Fibroblast of lung (primary cell): Measurements from ENCODE around the gene PHF3. TPM values are rescaled to one million over a fixed set of nuclear protein-coding genes. Genes with fewer than 3 reads are reported as not detected.
A peak's percentile ranks its signal among the peaks of the same experiment; 100 is the strongest.

Experiments
- DNase-seq, 2 donors: peaks; one replicate each; pipeline versions ENCODE4 v3.0.0 to v3.0.0-alpha.2; 2010; ENCODE audit warnings: low read depth in 2 of 2
- H2AFZ ChIP-seq: 2 replicates; pipeline ENCODE4 v1.5.1; 2012; ENCODE audit warnings: low read length, control low read depth, inconsistent platforms
- H3K27ac ChIP-seq: 2 replicates; pipeline ENCODE4 v1.5.1; 2011; ENCODE audit warnings: low read length, control low read depth; ENCODE audit not compliant: insufficient read depth
- H3K27me3 ChIP-seq: 2 replicates; pipeline ENCODE4 v1.5.1; 2011; ENCODE audit warnings: mild to moderate bottlenecking, low read length; ENCODE audit not compliant: control insufficient read depth, insufficient read depth
- H3K36me3 ChIP-seq: 2 replicates; pipeline ENCODE4 v1.5.1; 2011; ENCODE audit warnings: low read length; ENCODE audit not compliant: control insufficient read depth, insufficient read depth
- H3K4me1 ChIP-seq: 2 replicates; pipeline ENCODE4 v1.5.1; 2011; ENCODE audit warnings: low read length; ENCODE audit not compliant: control insufficient read depth, insufficient read depth; ENCODE audit errors: extremely low read depth
- H3K4me2 ChIP-seq: 2 replicates; pipeline ENCODE4 v1.5.1; 2011; ENCODE audit warnings: low read length, control low read depth; ENCODE audit not compliant: insufficient read depth; ENCODE audit errors: extremely low read depth
- H3K4me3 ChIP-seq, 4 experiments: fragments of 200-600 bp in 1 of 4; sonication (generic) in 1 of 4; replicated peaks in 1 of 4; 2 replicates each; pipeline ENCODE4 v1.5.1; 2011 to 2016; ENCODE audit warnings: low read length in 4 of 4, low read depth in 3 of 4, mild to moderate bottlenecking in 3 of 4, control low read depth in 2 of 4, inconsistent platforms in 1 of 4, mixed read lengths in 1 of 4; ENCODE audit not compliant: insufficient read depth in 1 of 4; ENCODE audit errors: control extremely low read depth in 1 of 4
- H3K79me2 ChIP-seq: 2 replicates; pipeline ENCODE4 v1.5.1; 2012; ENCODE audit warnings: mild to moderate bottlenecking, low read length, inconsistent platforms; ENCODE audit not compliant: control insufficient read depth, insufficient read depth
- H3K9ac ChIP-seq: 2 replicates; pipeline ENCODE4 v1.5.1; 2011; ENCODE audit warnings: mild to moderate bottlenecking, low read length, control low read depth; ENCODE audit not compliant: insufficient read depth
- H3K9me3 ChIP-seq: 2 replicates; pipeline ENCODE4 v1.5.1; 2012; ENCODE audit warnings: low read depth, low read length; ENCODE audit not compliant: control insufficient read depth, insufficient read depth
- H4K20me1 ChIP-seq: 2 replicates; pipeline ENCODE4 v1.5.1; 2011; ENCODE audit warnings: low read length; ENCODE audit not compliant: control insufficient read depth, insufficient read depth; ENCODE audit errors: extremely low read depth
- EZH2 ChIP-seq: IDR thresholded peaks from 2 replicates; pipeline ENCODE4 v1.5.1; 2012; ENCODE audit warnings: low read length, control low read depth, mild to moderate bottlenecking; ENCODE audit errors: missing control alignments
- polyA plus RNA-seq, 2 donors: library from polyadenylated mRNA; depleted of rRNA in 1 of 2; stranded (reverse) in 1 of 2; unstranded in 1 of 2; fragments of >200 nt; gene quantifications; 2 replicates each; pipeline ENCODE4 v1.2.1, GENCODE V29; 2011 to 2012; ENCODE audit warnings: missing spikeins in 1 of 2
- total RNA-seq: library from RNA; depleted of rRNA; stranded (reverse); fragments of >200 nt; gene quantifications from 2 replicates; pipeline ENCODE4 v1.2.1, GENCODE V29; 2014
- TF ChIP-seq, protein P1 (sequence below), 2 donors: IDR thresholded peaks in 1 of 2; conservative IDR thresholded peaks in 1 of 2; 1 replicate in 1 of 2; 2 replicates in 1 of 2; pipeline ENCODE4 v1.5.1; 2011 to 2012; ENCODE audit warnings: low read length in 2 of 2, control low read depth in 1 of 2, inconsistent platforms in 1 of 2, low read depth in 1 of 2, mild to moderate bottlenecking in 1 of 2

Gene PHF3
- total and polyA plus RNA-seq, 2 donors (not counting 1 experiment from before 2014, with no cell fraction given): 22.2 to 71.5 TPM

- no peaks in the 10 kb centered on the region for H3K79me2 ChIP-seq
- no peaks in the 10 kb centered on the region for H3K36me3 ChIP-seq
- H3K4me2 ChIP-seq: no peak overlapping the region
- TF ChIP-seq EZH2: no peak
- no peaks in the 10 kb centered on the region for H3K4me1 ChIP-seq
- no peak overlapping the region for H3K27ac ChIP-seq
- no peak for DNase-seq
- no peaks in the 10 kb centered on the region for H3K27me3 ChIP-seq
- no peaks in the 10 kb centered on the region for H3K9me3 ChIP-seq
- H2AFZ ChIP-seq: no peak overlapping the region
- no peaks in the 10 kb centered on the region for H4K20me1 ChIP-seq
- H3K9ac ChIP-seq: no peak overlapping the region
- no peak overlapping the region for H3K4me3 ChIP-seq
Measured at GRCh38 chr6:63757826-63758225, 122.2 kb downstream of the PHF3 start.

DNA sequence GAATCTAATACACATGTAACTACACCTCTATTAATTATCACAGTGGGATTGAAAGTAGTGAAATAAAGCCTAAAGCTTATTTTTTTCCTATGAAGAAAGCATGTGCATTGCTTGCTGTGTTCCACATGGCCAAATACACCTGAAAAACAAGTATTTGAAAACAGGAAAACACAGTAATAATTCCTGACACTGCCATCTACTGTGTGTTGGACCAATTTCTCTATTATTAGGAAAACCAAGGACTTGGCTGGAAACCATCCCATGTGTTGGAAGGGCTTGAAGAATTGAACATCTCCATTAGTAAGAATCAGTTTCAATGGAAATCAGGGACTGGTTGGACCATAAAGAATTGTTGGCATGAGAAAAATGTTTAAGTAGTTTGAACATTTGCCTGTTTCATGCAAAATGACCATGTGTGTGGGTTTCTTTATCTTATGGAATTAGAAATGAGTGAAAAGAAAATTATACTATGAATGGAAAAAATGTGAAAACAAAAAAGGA is 124.1 kb downstream of the PHF3 start:
- Histone ChIP-seq H3K27ac (no peak overlapping the region), H2AFZ (no peak overlapping the region), H3K9ac (no peak overlapping the region), H3K36me3 (no peaks in the 10 kb centered on the region), H3K9me3 (no peaks in the 10 kb centered on the region), H3K27me3 (no peaks in the 10 kb centered on the region), H3K4me1 (no peaks in the 10 kb centered on the region), H4K20me1 (no peaks in the 10 kb centered on the region), H3K4me2 (no peak overlapping the region), H3K4me3 (no peak overlapping the region), H3K79me2 (no peaks in the 10 kb centered on the region)
- no peak for TF ChIP-seq EZH2
- DNase-seq: no peak

DNA sequence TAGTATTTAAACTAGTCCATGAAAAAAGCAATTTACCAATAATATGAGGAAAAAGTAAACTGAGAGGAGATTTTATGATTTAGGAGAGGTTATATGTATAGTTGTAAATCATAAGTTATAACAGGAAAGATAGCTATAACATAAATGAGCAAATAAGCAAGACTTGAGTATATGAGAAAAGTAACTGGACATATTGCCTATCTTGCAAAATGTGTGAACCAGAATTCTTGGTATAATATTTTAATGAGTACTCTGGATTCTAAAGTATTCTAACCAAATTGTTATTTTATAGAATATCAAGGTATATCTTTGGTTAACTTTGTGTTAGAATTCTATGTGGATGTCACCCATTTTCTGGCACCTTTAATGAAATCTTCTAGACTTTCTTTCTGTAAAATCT is 124.6 kb downstream of the PHF3 start:
- H3K4me3 ChIP-seq: no peak overlapping the region
- no peak overlapping the region for H2AFZ ChIP-seq
- no peaks in the 10 kb centered on the region for H4K20me1 ChIP-seq
- H3K27me3 ChIP-seq: no peaks in the 10 kb centered on the region
- no peak overlapping the region for H3K27ac ChIP-seq
- no peak for DNase-seq
- H3K9me3 ChIP-seq: no peaks in the 10 kb centered on the region
- TF ChIP-seq EZH2: no peak
- TF ChIP-seq, protein P1, sequence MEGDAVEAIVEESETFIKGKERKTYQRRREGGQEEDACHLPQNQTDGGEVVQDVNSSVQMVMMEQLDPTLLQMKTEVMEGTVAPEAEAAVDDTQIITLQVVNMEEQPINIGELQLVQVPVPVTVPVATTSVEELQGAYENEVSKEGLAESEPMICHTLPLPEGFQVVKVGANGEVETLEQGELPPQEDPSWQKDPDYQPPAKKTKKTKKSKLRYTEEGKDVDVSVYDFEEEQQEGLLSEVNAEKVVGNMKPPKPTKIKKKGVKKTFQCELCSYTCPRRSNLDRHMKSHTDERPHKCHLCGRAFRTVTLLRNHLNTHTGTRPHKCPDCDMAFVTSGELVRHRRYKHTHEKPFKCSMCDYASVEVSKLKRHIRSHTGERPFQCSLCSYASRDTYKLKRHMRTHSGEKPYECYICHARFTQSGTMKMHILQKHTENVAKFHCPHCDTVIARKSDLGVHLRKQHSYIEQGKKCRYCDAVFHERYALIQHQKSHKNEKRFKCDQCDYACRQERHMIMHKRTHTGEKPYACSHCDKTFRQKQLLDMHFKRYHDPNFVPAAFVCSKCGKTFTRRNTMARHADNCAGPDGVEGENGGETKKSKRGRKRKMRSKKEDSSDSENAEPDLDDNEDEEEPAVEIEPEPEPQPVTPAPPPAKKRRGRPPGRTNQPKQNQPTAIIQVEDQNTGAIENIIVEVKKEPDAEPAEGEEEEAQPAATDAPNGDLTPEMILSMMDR (conservative IDR thresholded peaks at IDR 0.05 in 1 of 2, IDR thresholded peaks at IDR 0.05 in 1 of 2; ENCODE audit: low read depth in 1 of 2, low read length in 2 of 2): no peak
- no peaks in the 10 kb centered on the region for H3K4me1 ChIP-seq
- no peaks in the 10 kb centered on the region for H3K79me2 ChIP-seq
- H3K4me2 ChIP-seq: no peak overlapping the region
- no peaks in the 10 kb centered on the region for H3K36me3 ChIP-seq
- no peak overlapping the region for H3K9ac ChIP-seq

DNA sequence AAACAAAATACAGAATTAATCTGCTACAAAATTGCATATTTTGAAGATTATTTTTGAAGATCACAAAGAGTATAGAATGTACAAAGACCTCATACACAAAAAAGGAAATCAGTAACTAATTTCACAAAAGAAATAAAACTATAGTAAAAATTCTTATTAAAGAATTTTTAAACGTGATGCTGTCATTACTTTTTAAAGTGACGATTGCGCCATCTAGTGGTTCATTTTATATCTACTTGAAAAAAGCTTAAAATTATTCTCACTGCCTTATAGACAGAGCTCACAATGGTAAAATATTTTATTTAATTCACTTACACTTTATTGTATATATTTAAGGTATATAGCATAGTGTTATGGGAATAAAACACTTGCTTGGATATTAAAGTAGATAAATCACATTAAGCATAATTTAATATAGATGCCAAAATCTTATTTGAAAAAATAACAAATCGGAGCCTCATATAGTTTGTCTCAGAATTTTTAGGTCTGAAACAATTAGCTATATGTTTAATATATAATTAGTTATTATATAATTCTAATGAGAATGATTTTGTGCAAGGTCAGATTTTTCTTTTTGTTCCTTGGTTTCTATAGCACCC is 128.8 kb downstream of the PHF3 start:
- TF ChIP-seq EZH2: no peak
- TF ChIP-seq, protein P1 (conservative IDR thresholded peaks at IDR 0.05 in 1 of 2, IDR thresholded peaks at IDR 0.05 in 1 of 2; ENCODE audit: low read depth in 1 of 2, low read length in 2 of 2): peak in 1 of 2 donors; percentile 22
- no peaks in the 10 kb centered on the region for H3K27me3 ChIP-seq
- H3K4me3 ChIP-seq: no peak overlapping the region
- H3K9me3 ChIP-seq: no peaks in the 10 kb centered on the region
- no peaks in the 10 kb centered on the region for H3K4me1 ChIP-seq
- H3K27ac ChIP-seq: no peak overlapping the region
- no peak overlapping the region for H2AFZ ChIP-seq
- no peak overlapping the region for H3K4me2 ChIP-seq
- H3K36me3 ChIP-seq: no peaks in the 10 kb centered on the region
- no peaks in the 10 kb centered on the region for H3K79me2 ChIP-seq
- DNase-seq: peak; percentile 18 to 69
- no peaks in the 10 kb centered on the region for H4K20me1 ChIP-seq
- no peak overlapping the region for H3K9ac ChIP-seq
